GM21786 (cell line): ENCODE results near the gene BRD4.

Experiments
- ATAC-seq: cut with Tn5 transposase; IDR thresholded peaks from one replicate; pipeline ENCODE4 v1.9.1; 2021; ENCODE audit not compliant: unreplicated experiment

BRD4 gene

GRCh38 chr19:15316498-15316897 lies 15.8 kb downstream of the BRD4 start:
- no peak for ATAC-seq

GRCh38 chr19:15315101-15315500 lies 17.2 kb downstream of the BRD4 start:
- no peak for ATAC-seq

- no peak for ATAC-seq
Measured at GRCh38 chr19:15313649-15314279, 18.6 kb downstream of the BRD4 start.

GRCh38 chr19:15307169-15307568 lies 25.2 kb downstream of the BRD4 start:
- no peak for ATAC-seq

GRCh38 chr19:15305582-15306334 lies 26.6 kb downstream of the BRD4 start:
- ATAC-seq, result no peak

- ATAC-seq, result no peak
Measured at GRCh38 chr19:15304140-15304705, 28.1 kb downstream of the BRD4 start.

GRCh38 chr19:15303105-15303780 lies 29.1 kb downstream of the BRD4 start:
- ATAC-seq, result no peak

GRCh38 chr19:15300533-15301197 lies 31.7 kb downstream of the BRD4 start:
- no peak for ATAC-seq

- no peak for ATAC-seq
Measured at GRCh38 chr19:15299568-15300409, 32.5 kb downstream of the BRD4 start.

- ATAC-seq, result no peak
Measured at GRCh38 chr19:15298847-15299567, 33.3 kb downstream of the BRD4 start.

- no peak for ATAC-seq
Measured at GRCh38 chr19:15297416-15298224, 34.7 kb downstream of the BRD4 start.

- ATAC-seq, result no peak
Measured at GRCh38 chr19:15296841-15297415, 35.4 kb downstream of the BRD4 start.

- no peak for ATAC-seq
Measured at GRCh38 chr19:15296353-15296752, 36.0 kb downstream of the BRD4 start.

- no peak for ATAC-seq
Measured at GRCh38 chr19:15294561-15294990, 37.8 kb downstream of the BRD4 start.

GRCh38 chr19:15293781-15294491 lies 38.4 kb downstream of the BRD4 start:
- no peak for ATAC-seq

GRCh38 chr19:15292847-15293582 lies 39.3 kb downstream of the BRD4 start:
- ATAC-seq, result no peak

GRCh38 chr19:15292140-15292539 lies 40.2 kb downstream of the BRD4 start:
- ATAC-seq, result no peak
